ENCODE data around the gene MUC16.

DNA sequence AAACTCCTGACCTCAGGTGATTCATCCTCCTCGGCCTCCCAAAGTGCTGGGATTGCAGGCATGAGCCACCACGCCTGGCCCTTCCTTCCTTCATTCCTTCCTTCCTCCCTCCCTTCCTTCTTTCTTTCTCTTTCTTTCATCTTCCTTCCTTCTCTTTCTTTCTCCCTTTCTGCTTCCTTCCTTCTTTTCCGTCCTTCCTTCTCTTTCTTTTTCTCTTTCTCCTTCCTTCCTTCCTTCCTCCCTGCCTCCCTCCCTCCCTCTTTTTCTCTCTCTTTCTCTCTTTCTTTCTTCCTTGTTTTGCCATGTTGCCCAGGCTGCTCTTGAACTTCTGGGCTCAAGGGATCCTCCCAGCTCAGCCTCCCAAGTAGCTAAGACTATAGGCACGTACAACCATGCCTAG is 36.5 kb upstream of the MUC16 start:
- TF ChIP-seq, protein P1, sequence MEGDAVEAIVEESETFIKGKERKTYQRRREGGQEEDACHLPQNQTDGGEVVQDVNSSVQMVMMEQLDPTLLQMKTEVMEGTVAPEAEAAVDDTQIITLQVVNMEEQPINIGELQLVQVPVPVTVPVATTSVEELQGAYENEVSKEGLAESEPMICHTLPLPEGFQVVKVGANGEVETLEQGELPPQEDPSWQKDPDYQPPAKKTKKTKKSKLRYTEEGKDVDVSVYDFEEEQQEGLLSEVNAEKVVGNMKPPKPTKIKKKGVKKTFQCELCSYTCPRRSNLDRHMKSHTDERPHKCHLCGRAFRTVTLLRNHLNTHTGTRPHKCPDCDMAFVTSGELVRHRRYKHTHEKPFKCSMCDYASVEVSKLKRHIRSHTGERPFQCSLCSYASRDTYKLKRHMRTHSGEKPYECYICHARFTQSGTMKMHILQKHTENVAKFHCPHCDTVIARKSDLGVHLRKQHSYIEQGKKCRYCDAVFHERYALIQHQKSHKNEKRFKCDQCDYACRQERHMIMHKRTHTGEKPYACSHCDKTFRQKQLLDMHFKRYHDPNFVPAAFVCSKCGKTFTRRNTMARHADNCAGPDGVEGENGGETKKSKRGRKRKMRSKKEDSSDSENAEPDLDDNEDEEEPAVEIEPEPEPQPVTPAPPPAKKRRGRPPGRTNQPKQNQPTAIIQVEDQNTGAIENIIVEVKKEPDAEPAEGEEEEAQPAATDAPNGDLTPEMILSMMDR (IDR thresholded peaks at IDR 0.05): no peak
- no peak for TF ChIP-seq POLR2A (IDR thresholded peaks at IDR 0.05)
